Stimulated activated naive CD4-positive, alpha-beta T cell (primary cell): ENCODE data around the gene SETD5.

ENCODE experiments used
- DNase-seq, 6 experiments: peaks; one replicate each; lab custom pipeline; 2025; lab: John Stamatoyannopoulos, UW

Gene SETD5

GRCh38 chr3:9512456-9513045, 115.1 kb downstream of the SETD5 start:
- no peak for DNase-seq

GRCh38 chr3:9514306-9514705, 116.9 kb downstream of the SETD5 start:
- no peak for DNase-seq

- DNase-seq = no peak
Measured at GRCh38 chr3:9514956-9515355, 117.5 kb downstream of the SETD5 start.

GRCh38 chr3:9525078-9525477, 127.7 kb downstream of the SETD5 start:
- no peak for DNase-seq
